DOHH2 (cell line): ENCODE measurements around the gene CALN1.

Source experiments
- H3F3A ChIP-seq: fragments of 200-600 bp; sonication (generic), shearing (Covaris generic); 2 replicates; pipeline ENCODE4 v1.6.0; 2016; ENCODE audit warnings: antibody characterized with exemption, mild to moderate bottlenecking; ENCODE audit not compliant: control insufficient read depth, insufficient read depth
- H3K27ac ChIP-seq: fragments of 200-600 bp; sonication (generic); 2 replicates; pipeline ENCODE4 v1.5.1; 2014; ENCODE audit warnings: low read depth, mild to moderate bottlenecking, low read length, moderate library complexity
- H3K27me3 ChIP-seq: fragments of 200-600 bp; sonication (generic); 2 replicates; pipeline ENCODE4 v1.6.1; 2014; ENCODE audit warnings: mild to moderate bottlenecking, low read length, mixed read lengths; ENCODE audit not compliant: control insufficient read depth
- H3K36me3 ChIP-seq: fragments of 200-600 bp; sonication (generic); 2 replicates; pipeline ENCODE4 v1.6.1; 2014; ENCODE audit warnings: mild to moderate bottlenecking, low read length, moderate library complexity, mixed read lengths; ENCODE audit not compliant: control insufficient read depth
- H3K4me1 ChIP-seq: fragments of 200-600 bp; sonication (generic); 2 replicates; pipeline ENCODE4 v1.6.1; 2014; ENCODE audit warnings: mild to moderate bottlenecking, low read length, mixed read lengths; ENCODE audit not compliant: control insufficient read depth
- H3K4me2 ChIP-seq: fragments of 200-600 bp; sonication (generic); 2 replicates; pipeline ENCODE4 v1.6.0; 2014; ENCODE audit warnings: mild to moderate bottlenecking, low read length, moderate library complexity
- H3K4me3 ChIP-seq: fragments of 200-600 bp; sonication (generic); 2 replicates; pipeline ENCODE4 v1.5.1; 2014; ENCODE audit warnings: mild to moderate bottlenecking, low read length, mixed read lengths
- H3K79me2 ChIP-seq: fragments of 200-600 bp; sonication (generic); 2 replicates; pipeline ENCODE4 v1.6.1; 2014; ENCODE audit warnings: mild to moderate bottlenecking, low read length, mixed read lengths; ENCODE audit not compliant: control insufficient read depth
- H3K9me2 ChIP-seq: fragments of 200-600 bp; sonication (generic); replicated peaks from 2 replicates; pipeline ENCODE4 v1.6.1; 2014; ENCODE audit warnings: mild to moderate bottlenecking, low read length, mixed read lengths; ENCODE audit not compliant: control insufficient read depth
- H3K9me3 ChIP-seq: fragments of 200-600 bp; sonication (generic); 2 replicates; pipeline ENCODE4 v1.6.1; 2014; ENCODE audit warnings: antibody characterized with exemption, low read length, mixed read lengths; ENCODE audit not compliant: control insufficient read depth, insufficient read depth
- H4K20me1 ChIP-seq: fragments of 200-600 bp; sonication (generic); 2 replicates; pipeline ENCODE4 v1.6.0; 2014; ENCODE audit warnings: low read depth, mild to moderate bottlenecking, antibody characterized with exemption, low read length, moderate library complexity; ENCODE audit not compliant: control insufficient read depth, insufficient read depth
- CTCF ChIP-seq: fragments of 200-600 bp; sonication (generic); IDR thresholded peaks from one replicate; pipeline ENCODE4 v1.5.1; 2014; ENCODE audit warnings: antibody characterized with exemption, mild to moderate bottlenecking, low read depth, low read length; ENCODE audit not compliant: poor library complexity, severe bottlenecking
- EZH2phosphoT487 ChIP-seq: fragments of 200-600 bp; sonication (generic); IDR thresholded peaks from 2 replicates; pipeline ENCODE4 v1.6.1; 2017; ENCODE audit warnings: borderline replicate concordance, mild to moderate bottlenecking, antibody characterized with exemption, low read length, moderate library complexity, mixed read lengths

Gene CALN1

GRCh38 chr7:72278550-72278949 is 133.6 kb downstream of the CALN1 start:
- Histone ChIP-seq H4K20me1 (no peaks in the 10 kb centered on the region), H3K9me2 (no peaks in the 10 kb centered on the region; the same call in 1 of the 2 replicates), H3K36me3 (no peaks in the 10 kb centered on the region), H3K27me3 (no peaks in the 10 kb centered on the region), H3K4me1 (no peaks in the 10 kb centered on the region), H3K27ac (no peak overlapping the region), H3F3A (no peaks in the 10 kb centered on the region), H3K79me2 (no peaks in the 10 kb centered on the region), H3K4me3 (no peak overlapping the region), H3K9me3 (0 out of 2 replicates have a peak, but pooled peaks cover 3% of the 10 kb centered on the region), H3K4me2 (no peak overlapping the region)
- no peak for TF ChIP-seq EZH2phosphoT487

- Histone ChIP-seq H3K36me3 (no peaks in the 10 kb centered on the region), H3K27me3 (no peaks in the 10 kb centered on the region), H3K27ac (no peak overlapping the region), H3K4me2 (no peak overlapping the region), H3F3A (no peaks in the 10 kb centered on the region), H3K4me1 (no peaks in the 10 kb centered on the region), H3K9me2 (no peaks in the 10 kb centered on the region), H3K79me2 (no peaks in the 10 kb centered on the region), H3K9me3 (0 out of 2 replicates have a peak, but pooled peaks cover 3% of the 10 kb centered on the region), H3K4me3 (no peak overlapping the region), H4K20me1 (no peaks in the 10 kb centered on the region)
- TF ChIP-seq EZH2phosphoT487 = no peak
- TF ChIP-seq CTCF = no peak
Measured at GRCh38 chr7:72275382-72276070, 136.6 kb downstream of the CALN1 start.

GRCh38 chr7:72272479-72272878 is 139.7 kb downstream of the CALN1 start:
- H3K27ac ChIP-seq = no peak overlapping the region
- no peaks in the 10 kb centered on the region for H3K9me2 ChIP-seq
- no peaks in the 10 kb centered on the region for H4K20me1 ChIP-seq
- no peaks in the 10 kb centered on the region for H3K4me1 ChIP-seq
- H3F3A ChIP-seq = no peaks in the 10 kb centered on the region
- H3K9me3 ChIP-seq = 0 out of 2 replicates have a peak, but pooled peaks cover 1% of the 10 kb centered on the region
- no peak overlapping the region for H3K4me2 ChIP-seq
- no peaks in the 10 kb centered on the region for H3K27me3 ChIP-seq
- no peaks in the 10 kb centered on the region for H3K79me2 ChIP-seq
- TF ChIP-seq EZH2phosphoT487 (no peak), CTCF (no peak)
- H3K4me3 ChIP-seq = no peak overlapping the region
- no peaks in the 10 kb centered on the region for H3K36me3 ChIP-seq

GRCh38 chr7:72268796-72269195 is 143.3 kb downstream of the CALN1 start:
- no peaks in the 10 kb centered on the region for H3K4me1 ChIP-seq
- H3K4me2 ChIP-seq = no peak overlapping the region
- no peaks in the 10 kb centered on the region for H3F3A ChIP-seq
- no peaks in the 10 kb centered on the region for H4K20me1 ChIP-seq
- H3K4me3 ChIP-seq = no peak overlapping the region
- H3K27ac ChIP-seq = no peak overlapping the region
- no peaks in the 10 kb centered on the region for H3K79me2 ChIP-seq
- H3K9me3 ChIP-seq = no peaks in the 10 kb centered on the region
- no peak for TF ChIP-seq CTCF
- H3K9me2 ChIP-seq = no peaks in the 10 kb centered on the region
- no peaks in the 10 kb centered on the region for H3K36me3 ChIP-seq
- H3K27me3 ChIP-seq = no peaks in the 10 kb centered on the region
